CD4-positive, alpha-beta T cell treated with Interleukin-4 for 1 hour (primary cell): ENCODE data around the gene EEFSEC.

ENCODE experiments used
- DNase-seq, 2 donors: peaks; one replicate each; pipeline ENCODE4 v3.0.0-alpha.2; 2020 to 2022

Gene EEFSEC

DNA sequence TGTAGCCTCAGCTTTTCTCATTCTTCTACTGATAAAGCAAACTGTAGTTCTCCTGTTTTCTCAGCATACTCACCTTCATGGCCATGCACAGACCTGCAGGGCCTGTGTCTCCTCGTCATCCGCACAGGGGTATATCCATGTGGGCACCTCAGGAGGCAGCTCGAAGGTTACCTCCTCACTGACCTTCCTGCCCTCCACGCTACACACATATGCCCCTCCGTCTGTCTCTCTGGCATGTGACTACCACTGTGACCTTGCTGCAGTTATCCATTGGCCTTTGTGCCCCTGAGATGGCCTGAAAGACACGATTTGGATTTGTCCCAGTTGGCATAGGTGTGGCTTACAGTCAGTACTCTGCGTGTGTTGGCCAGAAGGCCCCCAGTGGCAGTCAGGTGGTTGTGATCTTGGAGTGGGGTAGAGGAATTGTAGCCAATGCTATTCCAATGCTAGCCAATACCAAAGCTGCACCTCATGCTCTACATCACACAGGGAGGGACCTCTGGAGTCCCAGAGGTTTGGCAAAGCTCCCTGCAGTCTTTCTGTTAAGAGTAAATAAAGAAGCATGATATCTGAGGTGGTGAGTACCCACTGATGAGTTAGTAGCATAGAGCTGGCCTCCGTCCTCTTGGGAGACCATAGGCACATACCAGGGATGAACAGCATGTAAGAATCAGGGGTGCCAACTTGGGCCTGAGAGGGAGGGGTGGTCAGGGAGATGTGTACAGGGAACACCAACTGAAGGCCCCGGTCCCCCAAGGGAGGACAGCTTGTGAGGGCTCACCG is 143.4 kb downstream of the EEFSEC start:
- peak in 1 of 2 donors; percentile 9 for DNase-seq

DNA sequence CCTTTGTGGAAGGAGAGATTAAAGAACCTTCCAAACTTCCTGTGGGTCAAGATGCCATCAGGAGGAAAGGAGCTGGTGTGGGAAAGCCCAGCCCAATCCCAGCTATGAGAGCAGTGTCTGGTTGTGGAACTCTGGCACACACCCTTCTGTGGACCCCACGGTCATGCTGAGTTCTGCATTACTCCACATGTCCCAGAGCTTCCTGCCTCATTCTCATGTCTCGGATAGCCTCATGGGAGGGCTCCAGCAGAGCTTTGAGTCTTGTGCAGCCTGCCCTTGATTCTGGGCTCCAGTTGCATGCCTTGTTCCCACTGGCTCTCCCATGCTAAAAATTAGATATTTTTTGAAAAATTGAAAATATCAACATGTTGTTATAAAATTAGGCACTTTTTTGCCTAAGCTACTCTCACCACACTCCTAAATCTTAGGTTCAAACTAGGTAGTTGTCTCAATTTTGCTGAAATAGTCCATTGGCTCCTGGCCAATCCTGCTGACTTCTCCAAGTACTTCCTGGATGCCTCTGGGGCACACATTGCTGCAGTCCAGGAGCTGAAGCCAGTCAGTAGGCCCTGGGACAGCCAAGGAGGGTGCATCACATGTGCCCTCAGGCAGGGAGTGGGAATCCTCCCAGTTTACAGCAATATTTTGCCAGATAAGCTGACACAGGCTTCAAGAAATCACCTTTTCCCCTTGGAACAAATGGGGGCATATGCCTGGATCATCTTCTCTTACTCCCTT is 144.3 kb downstream of the EEFSEC start:
- peak in 1 of 2 donors; percentile 8 for DNase-seq

DNA sequence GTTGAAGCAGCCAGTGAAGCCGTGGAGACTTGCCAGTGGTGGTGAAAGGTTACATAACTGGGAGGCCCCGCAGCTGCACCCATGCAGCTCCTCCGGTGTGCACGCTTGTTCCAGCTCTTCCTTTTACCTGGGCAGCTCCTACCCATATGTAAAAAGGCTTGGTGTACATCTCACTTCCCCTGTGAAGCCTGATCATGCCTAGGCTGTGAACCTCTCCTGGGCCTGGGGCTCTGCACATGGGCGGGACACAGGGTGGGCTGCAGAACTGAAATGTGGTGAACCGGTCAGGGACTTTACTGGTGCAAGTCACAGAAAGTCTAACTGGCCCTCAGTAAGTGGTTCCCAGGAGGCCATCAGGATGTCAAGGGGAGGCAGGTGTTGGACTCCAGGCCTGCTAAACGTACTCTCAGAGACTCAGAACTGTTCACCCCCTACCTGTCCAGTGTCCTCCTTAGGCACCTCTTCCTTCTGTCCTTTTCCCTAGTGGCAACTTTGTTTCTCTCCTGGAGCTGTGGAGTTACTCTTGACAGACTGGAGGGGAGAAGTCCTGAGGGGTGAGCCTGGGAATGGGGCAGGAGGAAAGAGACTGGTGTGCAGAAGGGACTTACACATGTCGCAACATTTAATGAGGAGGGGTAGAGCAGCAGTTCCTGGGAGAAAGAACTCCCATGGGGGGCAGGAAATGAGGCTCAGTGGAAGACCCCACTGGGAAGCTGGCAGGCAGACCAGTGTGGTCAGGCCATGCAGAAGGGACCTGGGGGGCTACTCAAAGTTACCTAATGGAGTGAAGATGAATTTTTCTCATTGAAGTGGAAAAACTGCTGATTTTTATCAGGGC is 148.1 kb downstream of the EEFSEC start:
- peak in 1 of 2 donors; percentile 8 for DNase-seq

DNA sequence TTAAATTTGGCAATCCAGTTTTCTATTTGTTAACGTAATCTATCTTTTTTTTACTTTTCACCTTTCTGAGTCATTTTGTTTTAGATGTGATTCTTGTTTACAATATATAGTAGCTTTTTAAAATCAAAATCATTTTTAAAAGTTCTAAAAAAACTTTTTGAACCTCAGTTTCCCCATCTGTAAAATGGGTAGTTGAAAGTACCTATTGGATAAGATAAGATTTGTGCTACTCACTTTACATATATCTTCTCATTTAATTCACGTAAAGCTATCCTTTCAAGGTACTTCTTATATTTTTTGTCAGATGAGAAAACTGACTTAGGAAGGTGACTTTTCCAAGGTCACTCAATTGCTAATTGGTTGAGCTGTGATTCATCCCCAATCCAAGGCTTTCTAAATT is 153.2 kb downstream of the EEFSEC start:
- no peak for DNase-seq

DNA sequence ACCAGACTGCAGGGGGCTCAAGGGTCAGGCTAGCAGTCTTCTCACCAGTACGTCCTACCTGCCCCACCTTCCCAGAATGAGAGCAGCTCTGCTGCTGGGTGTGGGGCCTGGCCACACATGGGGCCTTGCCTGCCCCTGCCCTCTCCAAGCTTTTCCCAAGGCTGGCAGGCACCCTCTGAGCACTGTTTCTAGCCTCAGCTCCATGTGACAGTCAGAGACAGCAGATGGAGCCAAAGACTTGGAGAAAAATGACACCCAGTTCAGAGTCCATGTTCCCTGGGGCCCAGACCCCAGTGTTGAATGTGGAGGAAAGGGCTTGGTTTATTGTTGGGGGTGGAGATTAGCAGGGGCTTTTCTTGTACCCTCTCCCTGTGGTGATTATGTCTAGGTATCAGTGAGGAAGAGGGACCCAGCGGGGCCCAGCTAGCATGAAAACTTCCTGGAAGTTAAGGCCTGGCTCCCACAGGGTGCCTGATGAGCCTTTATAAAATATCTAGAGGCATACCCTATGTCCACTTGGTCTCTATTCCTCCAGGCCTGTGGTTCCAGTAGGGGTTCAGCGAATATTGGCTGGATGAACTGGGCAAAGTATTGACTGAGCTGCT is 153.8 kb downstream of the EEFSEC start:
- peak in 1 of 2 donors; percentile 10 for DNase-seq

DNA sequence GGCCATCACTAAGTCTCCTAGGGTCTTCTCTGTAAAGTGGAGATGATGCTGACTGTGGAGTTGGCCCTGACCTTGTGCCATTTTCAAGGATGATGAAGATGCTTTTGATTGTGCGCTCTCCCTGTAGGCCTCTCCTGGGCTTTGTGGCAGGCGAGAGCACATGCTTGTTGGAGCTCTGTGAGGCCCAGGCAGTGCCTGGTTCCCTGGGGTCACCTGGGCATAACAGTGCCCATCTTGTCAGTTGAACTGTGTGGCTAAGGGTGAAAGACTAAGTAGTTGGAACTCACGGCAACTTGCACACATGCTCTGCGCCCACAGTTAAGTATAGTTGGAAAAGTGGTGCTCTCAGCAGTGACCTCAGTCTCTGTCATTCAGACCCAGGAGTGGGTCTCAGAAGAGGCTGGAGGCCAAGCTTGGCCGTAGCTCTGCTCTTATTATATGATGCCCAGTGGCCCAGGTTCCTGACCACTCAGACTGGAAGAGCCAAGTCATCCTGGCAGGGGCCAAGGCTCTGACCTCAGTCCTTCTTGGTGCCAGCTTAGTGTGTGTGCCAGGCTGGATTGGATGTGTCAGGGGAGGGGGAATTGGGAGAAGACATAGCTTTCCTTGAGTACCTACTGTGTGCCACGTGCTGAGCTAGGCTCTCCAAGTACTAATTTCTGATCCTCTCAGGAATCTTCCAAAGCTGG is 154.6 kb downstream of the EEFSEC start:
- DNase-seq = peak in 1 of 2 donors; percentile 5

DNA sequence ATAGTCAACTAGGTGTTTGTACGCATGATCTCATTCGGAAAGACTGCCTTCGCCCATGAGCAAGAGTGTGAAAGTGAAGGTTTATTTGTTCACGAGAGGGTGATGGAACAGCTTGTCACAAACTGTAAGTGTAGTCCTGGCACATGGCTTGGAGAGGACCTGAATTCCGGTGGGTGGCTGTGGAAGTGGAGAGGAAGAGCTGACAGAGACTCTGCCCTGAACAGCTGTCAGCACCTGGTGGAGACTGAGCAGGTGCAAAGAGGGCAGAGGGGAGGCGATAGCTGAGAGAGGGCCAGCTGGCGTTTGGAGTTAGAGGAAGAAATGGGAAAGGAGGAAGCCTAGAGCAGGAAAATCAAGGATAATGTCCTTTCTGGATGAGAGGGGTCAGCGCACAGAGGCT is 155.7 kb downstream of the EEFSEC start:
- DNase-seq = no peak

DNA sequence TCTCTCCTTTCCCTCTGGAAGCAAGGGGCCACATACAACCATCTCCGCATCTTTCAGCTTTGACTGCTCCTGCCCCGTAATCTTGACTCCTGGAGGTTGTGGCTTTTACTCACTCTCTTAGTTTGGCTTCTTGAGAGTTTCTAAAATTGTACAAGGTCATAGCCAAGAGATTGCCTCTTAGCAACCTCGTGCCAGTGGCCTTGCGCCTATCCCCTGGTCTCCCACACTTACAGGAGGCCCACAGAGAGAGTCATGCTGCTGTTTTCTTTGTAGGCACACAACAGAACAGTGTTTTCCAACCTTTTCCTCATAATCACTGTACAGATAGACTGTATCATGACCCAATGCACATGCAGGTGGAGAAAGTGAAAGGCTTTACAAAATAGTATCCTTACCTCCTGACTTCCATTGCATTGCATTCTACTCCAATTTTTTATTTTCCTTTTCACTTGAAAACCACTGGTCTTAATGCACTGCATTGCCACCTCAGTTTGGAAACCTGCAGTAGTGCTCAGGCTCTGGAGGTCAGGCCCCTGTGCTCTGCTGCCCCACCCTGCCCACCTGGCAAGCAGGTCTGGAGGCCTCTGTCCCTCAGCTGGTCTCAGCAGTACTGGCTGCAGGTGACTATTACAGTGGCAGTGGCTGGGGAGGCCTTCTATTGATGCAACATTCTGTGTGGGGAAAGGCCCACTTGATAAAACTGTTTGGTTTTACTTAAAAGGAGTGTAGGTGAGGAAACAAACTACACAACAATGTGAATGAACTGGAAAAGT is 157.2 kb downstream of the EEFSEC start:
- DNase-seq = no peak

DNA sequence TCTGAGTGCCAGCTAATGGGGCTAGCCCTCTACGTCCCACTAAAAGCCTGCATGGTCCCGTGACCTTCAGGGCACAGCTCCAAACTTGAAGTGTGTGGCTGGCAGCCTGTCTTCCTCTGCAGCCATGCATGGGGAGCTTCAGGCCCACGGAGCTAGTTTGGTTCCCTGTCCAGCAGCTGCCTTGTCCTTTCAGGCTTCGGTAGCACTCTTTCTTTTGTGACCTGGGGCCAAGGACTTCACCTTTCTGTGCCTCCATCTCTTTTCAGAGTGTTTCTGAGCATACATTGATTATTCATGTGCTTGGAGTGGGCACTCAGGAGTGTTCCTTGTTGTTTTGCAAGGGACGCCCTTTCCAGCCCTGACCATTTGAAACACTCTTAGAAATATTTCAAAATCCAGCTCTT is 158.2 kb downstream of the EEFSEC start:
- DNase-seq = no peak

DNA sequence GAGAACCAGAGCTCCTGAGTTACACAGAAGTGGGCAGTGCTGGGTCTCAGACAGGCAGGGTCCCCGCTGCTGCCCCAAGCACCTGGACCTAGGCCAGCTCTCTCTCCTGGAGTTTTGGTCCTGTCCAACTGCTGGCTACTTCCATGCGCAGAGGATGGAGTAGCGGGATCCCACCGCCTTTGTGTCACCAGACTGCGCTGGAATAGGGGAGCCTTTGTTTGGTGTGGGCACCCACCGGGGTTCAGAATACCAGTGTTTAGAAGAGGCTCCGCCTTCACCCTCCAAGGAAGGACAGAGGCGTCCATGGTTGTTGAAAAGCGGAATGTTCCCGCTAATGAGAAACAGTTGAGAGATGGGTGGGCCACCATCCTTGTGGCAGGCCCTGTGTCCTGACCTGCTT is 159.0 kb downstream of the EEFSEC start:
- no peak for DNase-seq

DNA sequence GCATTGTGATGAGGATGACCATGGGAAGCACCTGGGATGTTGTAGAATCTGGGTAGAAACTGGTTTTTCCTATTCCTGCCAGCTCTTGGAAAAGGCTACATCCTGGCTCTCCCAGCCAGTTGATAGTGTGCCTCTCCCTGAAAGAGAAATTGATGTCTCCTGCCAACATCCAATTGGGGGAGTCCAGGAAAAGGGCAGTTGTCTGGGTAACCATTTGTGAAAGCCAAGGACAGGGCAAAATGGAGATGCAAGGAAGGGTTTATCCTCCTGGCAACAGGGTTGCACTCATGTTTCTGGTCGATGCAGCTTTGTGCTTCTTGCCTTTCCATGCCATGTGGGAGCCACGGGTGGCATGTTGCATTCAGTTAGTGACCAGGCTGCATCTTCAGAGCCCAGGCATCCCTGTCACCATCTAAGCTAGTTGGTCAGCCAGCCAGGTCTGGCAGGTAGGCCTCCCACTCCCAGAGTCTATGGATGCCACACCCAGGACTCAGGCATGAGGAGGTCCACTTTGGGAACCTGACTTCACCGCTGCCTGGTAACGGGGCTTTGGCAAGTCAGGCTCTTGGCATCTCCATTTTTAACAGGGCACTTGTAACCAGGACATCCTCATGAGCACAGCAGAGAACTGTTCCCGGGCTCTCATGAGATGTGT is 159.9 kb downstream of the EEFSEC start:
- no peak for DNase-seq

DNA sequence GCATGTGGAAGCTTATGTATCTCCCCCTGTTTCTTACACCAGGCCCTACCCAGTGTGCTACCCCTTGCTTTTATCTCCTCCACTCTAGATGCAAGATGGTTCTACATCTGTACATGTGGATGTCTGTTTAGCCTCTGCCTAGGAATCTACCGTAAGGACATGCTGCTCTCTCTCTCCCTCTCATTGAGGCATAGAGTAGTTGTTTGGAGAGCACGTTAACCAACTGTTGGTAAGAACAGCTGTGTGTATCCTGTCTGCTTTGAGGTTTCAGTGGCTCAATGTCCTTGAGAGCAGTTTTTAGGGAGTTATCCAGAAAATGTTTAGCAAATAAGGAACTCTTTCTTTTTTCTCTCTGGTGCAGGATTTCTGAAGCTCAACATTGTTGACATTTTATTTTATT is 160.7 kb downstream of the EEFSEC start:
- DNase-seq = no peak

DNA sequence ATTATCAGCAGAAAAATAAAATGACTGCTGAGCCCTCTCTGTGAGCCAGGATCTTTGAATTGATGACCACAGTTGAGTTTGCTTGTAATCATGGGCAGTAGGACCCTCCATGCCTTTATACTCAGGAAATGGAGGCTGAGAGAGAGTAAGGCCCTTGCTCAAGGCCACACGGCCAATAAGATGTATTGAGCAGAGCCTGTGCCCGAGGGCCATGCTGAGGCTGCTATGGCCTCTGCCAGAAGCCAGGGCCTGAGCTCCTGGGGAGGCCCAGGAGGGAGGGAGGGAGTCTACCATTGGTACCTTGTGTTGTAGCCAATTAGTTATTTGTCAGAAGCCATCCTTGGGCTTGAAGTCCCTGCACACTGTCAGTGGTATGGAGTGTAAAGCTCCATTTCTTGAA is 162.0 kb downstream of the EEFSEC start:
- DNase-seq = no peak

DNA sequence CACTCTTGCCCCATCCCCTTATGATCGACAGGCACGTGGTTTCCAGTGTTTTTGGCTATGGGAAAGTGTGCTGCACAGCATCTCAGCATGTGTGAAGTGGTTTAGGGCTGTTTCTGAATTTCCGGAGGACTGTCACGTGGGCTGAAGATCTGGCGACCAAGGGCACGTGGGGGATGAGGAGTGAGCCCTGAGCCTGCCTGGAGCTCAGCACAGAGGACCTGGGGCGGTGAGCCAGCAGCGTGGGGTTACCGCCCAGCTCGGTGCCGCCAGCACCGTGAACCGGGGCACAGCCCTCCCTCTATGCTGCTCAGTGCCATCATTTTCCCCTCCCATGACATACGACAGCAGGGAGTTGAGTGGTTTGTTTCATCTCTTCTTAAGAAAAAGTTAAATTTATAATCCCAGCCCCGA is 163.2 kb downstream of the EEFSEC start:
- peak; percentile 81 to 82 for DNase-seq

DNA sequence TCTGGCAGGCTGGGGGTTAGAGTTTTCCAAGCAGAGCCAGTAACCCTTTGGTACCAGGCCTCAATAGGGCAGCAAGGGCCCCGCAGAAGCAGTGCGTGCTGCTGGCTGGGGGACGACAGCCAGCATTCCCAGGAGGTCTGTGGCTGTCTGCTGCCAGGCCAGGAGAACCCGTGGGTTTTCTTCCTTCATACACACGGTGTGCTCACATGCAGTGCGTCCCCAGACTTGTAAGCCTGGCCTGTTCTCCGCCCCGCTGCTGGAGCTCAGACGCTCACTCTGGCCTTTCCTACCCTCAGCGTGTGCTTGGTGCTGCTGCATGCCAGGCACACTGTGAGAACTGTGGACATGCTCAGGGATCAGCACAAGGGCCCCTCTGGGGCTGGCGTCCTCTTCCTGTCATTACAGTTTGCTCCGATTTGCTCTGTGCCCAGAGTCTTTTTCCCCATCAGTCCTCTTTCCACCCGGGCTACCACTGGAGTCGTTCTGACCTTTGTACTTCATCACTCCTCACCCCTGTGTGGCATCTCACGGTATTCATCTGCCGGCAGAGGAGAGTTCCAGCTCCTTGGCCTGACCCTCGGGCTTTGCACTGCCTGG is 163.9 kb downstream of the EEFSEC start:
- DNase-seq = no peak

DNA sequence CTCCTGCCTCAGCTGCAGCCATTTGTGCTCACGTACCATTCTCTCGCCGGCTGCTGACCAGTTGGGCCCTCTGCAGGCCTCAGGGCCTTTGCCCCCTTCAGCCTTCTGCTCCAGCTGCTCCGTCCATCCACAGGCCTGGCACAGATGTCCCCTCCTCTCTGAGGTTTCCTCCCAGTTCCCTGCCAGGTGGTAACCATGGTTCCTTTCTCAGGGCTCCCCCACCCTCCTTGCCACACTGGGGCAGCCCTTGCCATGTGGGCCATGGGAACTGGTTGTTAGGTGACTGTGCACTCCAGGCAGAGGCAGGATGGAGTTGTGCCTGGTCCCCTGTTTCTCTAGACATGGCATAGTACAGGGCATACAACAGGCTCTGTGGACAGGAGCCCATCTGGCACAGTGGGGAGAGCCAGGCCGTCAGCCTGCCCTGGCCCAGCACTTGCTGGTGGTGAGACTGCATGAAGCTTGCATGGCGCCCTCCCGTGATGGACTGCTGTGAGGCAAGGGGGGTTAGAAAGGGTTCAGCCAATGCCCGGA is 164.5 kb downstream of the EEFSEC start:
- DNase-seq = peak in 1 of 2 donors; percentile 7

DNA sequence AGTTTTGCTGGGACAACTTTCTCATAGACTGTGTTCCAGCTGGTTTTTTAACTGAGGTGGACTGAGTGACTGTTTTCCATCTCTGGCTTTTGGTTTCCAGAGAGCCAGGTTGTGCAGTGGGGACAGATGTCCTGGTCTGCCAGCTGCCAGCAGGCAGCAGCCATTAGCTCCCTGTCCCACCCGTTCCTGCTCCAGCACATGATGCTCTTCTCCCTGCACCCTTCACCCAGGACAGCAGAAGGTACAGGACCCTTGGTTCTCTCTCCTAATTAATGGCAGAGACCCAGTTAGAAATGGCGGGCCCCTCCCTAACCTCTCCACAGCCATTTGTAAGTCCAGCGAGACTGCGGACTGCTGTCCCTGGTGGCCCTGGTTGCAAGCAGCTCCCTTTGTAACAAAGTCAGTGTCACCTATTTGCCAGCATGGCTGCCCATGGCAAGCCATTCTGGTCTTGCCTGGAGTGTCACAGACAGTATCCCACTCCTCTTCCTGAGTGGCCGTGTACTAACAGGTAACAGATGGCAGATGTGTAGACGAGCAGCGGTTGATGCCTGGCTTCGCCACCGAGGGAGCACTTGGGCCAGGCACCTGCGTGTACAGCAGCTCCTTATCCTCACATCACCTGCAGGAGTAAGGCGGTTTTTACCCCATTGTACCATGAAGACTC is 165.1 kb downstream of the EEFSEC start:
- DNase-seq = peak in 1 of 2 donors; percentile 10

DNA sequence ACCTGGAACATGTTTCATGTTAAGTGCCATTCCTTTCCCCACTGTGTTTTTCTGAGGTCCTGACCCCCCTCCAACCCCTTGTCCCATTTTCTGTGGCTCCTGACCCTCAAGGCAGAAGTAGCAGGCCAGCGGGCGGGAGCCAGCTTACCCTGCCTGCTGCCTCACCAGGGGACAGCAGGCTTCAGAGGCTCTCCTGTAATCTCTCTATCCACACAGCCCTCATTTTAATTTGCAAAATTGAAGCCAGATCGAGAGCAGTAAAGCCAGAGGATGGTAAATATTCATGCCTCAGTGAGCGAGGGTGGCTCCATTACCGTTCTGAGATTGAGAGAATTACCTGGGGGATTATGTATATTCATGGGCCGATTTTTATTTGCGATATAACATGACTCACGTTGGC is 165.8 kb downstream of the EEFSEC start:
- no peak for DNase-seq

DNA sequence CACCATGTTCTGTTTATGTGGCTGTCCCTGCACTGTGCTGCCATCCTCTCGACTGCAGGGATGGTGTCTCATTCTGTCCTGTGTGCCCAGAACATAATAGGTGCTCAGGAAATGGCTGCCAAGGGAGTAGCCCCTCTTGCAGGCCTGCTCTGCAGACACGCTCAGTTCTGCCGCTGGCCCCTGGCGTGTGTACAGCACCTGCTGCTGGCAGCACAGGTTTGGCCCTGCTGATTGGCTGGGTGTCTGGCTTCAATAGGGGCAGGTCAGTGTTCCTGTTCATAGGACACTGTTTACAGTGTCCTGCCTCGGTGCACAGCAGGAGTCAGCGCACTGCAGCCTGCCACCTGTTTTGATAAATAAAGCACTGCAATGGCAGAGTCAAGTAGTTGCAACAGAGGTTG is 166.5 kb downstream of the EEFSEC start:
- peak in 1 of 2 donors; percentile 9 for DNase-seq
